DND-41 (cell line): Measurements from ENCODE around the gene ST3GAL4.
"Not testable (repeated sequence)": the region's sequence is repeated elsewhere in the genome, so short reads cannot be mapped to it uniquely, and the experiment has no call there.

Experiments used
- ATAC-seq: fragments of 200-7000 bp; cut with Tn5 transposase; 3 replicates; pipeline ENCODE4 v1.9.1; 2021; ENCODE audit warnings: low read depth; ENCODE audit not compliant: insufficient read depth
- DNase-seq: peaks from one replicate; pipeline ENCODE4 v3.0.0-alpha.2; 2020
- H2AFZ ChIP-seq: 2 replicates; pipeline ENCODE4 v1.6.0; 2012; ENCODE audit warnings: low read depth, low read length
- H3K27ac ChIP-seq: 2 replicates; pipeline ENCODE4 v1.5.1; 2012; ENCODE audit warnings: low read length, inconsistent platforms
- H3K27me3 ChIP-seq: fragments of 200-600 bp; sonication (generic); 2 replicates; pipeline ENCODE4 v1.6.0; 2012; ENCODE audit warnings: low read length, mild to moderate bottlenecking, inconsistent platforms; ENCODE audit not compliant: insufficient read depth, poor library complexity
- H3K36me3 ChIP-seq: 2 replicates; pipeline ENCODE4 v1.5.1; 2012; ENCODE audit warnings: low read length, inconsistent platforms; ENCODE audit not compliant: insufficient read depth
- H3K4me1 ChIP-seq: 2 replicates; pipeline ENCODE4 v1.5.1; 2012; ENCODE audit warnings: mild to moderate bottlenecking, low read length; ENCODE audit not compliant: insufficient read depth
- H3K4me2 ChIP-seq: 2 replicates; pipeline ENCODE4 v1.6.0; 2012; ENCODE audit warnings: mild to moderate bottlenecking, moderate library complexity, low read length, inconsistent platforms; ENCODE audit not compliant: insufficient read depth
- H3K4me3 ChIP-seq, 2 experiments: fragments of 200-600 bp in 1 of 2; shearing (Covaris generic) in 1 of 2; 2 replicates each; pipeline ENCODE4 v1.5.1; 2012 to 2016; ENCODE audit warnings: inconsistent platforms in 2 of 2, low read length in 2 of 2, mild to moderate bottlenecking in 2 of 2, low read depth in 1 of 2, moderate library complexity in 1 of 2
- H3K79me2 ChIP-seq: 2 replicates; pipeline ENCODE4 v1.6.0; 2012; ENCODE audit warnings: low read length, inconsistent platforms; ENCODE audit not compliant: insufficient read depth
- H3K9ac ChIP-seq: 2 replicates; pipeline ENCODE4 v1.6.0; 2012; ENCODE audit warnings: low read depth, mild to moderate bottlenecking, inconsistent platforms, low read length, moderate library complexity
- H3K9me3 ChIP-seq: 2 replicates; pipeline ENCODE4 v1.5.1; 2012; ENCODE audit warnings: low read length, moderate library complexity, mild to moderate bottlenecking, inconsistent platforms; ENCODE audit not compliant: insufficient read depth, severe bottlenecking
- H4K20me1 ChIP-seq: 2 replicates; pipeline ENCODE4 v1.6.0; 2012; ENCODE audit warnings: low read length; ENCODE audit not compliant: insufficient read depth
- EZH2 ChIP-seq: IDR thresholded peaks from 3 replicates; pipeline ENCODE4 v1.6.1; 2012; ENCODE audit warnings: borderline replicate concordance, low read depth, mild to moderate bottlenecking, moderate library complexity, low read length, inconsistent platforms; ENCODE audit not compliant: severe bottlenecking
- TF ChIP-seq, protein P1 (sequence below): IDR thresholded peaks from 2 replicates; pipeline ENCODE4 v1.5.1; 2012; ENCODE audit warnings: borderline replicate concordance, low read length, moderate library complexity, mild to moderate bottlenecking; ENCODE audit not compliant: poor library complexity, severe bottlenecking; ENCODE audit errors: extremely low read depth

Gene ST3GAL4

DNA sequence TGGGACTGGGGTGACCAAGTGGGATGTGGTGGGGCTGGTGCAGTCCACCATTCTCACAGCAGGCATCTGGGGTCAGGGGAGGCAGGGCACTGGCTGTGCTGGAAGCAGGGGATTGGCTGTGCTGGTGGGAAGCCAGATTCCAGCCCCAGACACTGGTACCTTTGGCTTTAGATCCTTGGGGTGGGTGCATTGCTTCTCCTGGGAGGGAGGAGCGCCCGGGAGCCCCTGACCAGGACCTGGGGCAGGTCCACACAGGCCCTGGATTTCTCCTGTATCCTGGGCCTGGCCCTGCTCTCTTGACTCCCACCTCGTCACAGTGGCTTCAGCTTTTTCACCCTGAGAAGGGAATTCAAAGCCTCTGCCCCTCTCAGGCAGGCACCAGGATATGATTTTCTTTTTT, 38.5 kb downstream of the ST3GAL4 start:
- DNase-seq (no peak), ATAC-seq (no peak)
- Histone ChIP-seq H3K27me3 (no peaks in the 10 kb centered on the region), H3K79me2 (peaks cover 15% of the 10 kb centered on the region; the same call in 1 of the 2 replicates), H3K27ac (no peak overlapping the region), H4K20me1 (peaks cover 10% of the 10 kb centered on the region; the same call in 1 of the 2 replicates), H3K9me3 (no peaks in the 10 kb centered on the region), H2AFZ (no peak overlapping the region), H3K9ac (no peak overlapping the region), H3K4me1 (peaks cover 9% of the 10 kb centered on the region), H3K4me3 (no peak overlapping the region), H3K4me2 (no peak overlapping the region), H3K36me3 (no peaks in the 10 kb centered on the region)
- no peak for TF ChIP-seq EZH2
- TF ChIP-seq, protein P1, sequence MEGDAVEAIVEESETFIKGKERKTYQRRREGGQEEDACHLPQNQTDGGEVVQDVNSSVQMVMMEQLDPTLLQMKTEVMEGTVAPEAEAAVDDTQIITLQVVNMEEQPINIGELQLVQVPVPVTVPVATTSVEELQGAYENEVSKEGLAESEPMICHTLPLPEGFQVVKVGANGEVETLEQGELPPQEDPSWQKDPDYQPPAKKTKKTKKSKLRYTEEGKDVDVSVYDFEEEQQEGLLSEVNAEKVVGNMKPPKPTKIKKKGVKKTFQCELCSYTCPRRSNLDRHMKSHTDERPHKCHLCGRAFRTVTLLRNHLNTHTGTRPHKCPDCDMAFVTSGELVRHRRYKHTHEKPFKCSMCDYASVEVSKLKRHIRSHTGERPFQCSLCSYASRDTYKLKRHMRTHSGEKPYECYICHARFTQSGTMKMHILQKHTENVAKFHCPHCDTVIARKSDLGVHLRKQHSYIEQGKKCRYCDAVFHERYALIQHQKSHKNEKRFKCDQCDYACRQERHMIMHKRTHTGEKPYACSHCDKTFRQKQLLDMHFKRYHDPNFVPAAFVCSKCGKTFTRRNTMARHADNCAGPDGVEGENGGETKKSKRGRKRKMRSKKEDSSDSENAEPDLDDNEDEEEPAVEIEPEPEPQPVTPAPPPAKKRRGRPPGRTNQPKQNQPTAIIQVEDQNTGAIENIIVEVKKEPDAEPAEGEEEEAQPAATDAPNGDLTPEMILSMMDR = no peak

DNA sequence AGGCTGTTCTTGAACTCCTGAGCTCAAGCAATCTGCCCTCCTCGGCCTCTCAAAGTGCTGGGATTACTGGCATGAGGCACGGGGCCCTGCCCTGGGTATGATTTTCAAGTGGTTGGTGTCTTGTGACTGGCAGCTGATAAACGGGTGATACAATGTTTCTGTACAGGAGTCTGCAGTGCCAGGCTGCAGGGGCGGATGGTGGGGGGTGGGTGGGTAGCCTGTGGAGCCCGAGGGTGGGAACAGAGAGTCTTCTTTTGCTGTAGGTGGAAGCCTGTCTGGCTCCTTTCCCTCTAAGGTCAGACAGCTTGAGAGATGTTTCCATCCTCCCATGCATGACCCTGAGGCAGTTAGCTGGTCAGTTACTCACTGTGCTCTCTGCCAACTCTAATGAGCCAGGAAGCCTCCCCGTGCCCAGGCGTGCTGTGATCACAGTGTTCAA, 39.2 kb downstream of the ST3GAL4 start:
- H3K4me3 ChIP-seq, H3K9ac ChIP-seq, H2AFZ ChIP-seq, H3K27ac ChIP-seq, H3K27me3 ChIP-seq, H3K4me2 ChIP-seq, DNase-seq, ATAC-seq, H3K4me1 ChIP-seq, H3K36me3 ChIP-seq, H3K9me3 ChIP-seq: not testable (repeated sequence)
- Histone ChIP-seq H4K20me1 (peaks cover 10% of the 10 kb centered on the region; the same call in 1 of the 2 replicates), H3K79me2 (peaks cover 15% of the 10 kb centered on the region; the same call in 1 of the 2 replicates)

DNA sequence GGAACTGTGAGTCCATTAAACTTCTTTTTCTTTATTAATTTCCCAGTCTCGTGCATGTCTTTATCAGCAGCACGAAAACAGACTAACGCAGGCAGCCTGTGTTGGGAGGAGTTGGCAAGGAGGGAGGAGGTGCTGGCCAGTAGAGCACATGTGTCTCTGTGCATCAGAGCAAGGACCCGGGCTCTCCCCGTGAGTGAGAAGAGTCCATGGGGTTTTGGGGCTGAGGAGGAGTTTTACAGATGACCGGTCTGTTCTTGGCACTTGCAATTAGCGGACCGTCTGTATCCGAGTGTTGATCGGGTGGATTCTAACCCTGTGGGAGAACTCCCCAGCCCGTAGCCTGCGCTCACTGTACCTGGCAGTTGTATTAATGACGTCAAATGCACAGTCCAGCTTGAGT, 40.3 kb downstream of the ST3GAL4 start:
- H3K4me3 ChIP-seq, H3K27ac ChIP-seq, H3K4me2 ChIP-seq, H3K36me3 ChIP-seq, H3K9ac ChIP-seq, ATAC-seq, H3K4me1 ChIP-seq, H2AFZ ChIP-seq, H3K9me3 ChIP-seq, H3K27me3 ChIP-seq, DNase-seq: not testable (repeated sequence)
- peaks cover 12% of the 10 kb centered on the region; the same call in 1 of the 2 replicates for H3K79me2 ChIP-seq
- H4K20me1 ChIP-seq = peaks cover 15% of the 10 kb centered on the region; the same call in 1 of the 2 replicates

DNA sequence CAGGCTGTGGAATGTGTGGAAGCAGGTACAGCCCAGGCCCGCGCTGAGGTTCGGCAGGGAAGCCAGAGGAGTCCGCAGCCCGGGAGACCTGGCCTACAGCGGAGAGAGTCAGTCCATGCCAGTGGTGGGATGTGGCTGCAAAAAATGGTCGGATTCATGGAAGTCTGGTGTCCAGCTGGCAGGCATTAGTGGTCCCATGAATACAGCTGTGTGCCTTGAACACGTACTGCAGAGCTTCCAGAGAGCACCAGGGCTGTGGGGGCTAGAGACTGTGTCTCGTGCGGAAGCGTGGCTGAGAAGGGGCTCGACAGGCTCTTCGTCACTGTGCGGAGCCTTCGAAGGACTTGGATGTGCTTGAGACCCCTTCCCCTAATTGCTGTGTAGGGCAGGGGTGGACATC, 40.8 kb downstream of the ST3GAL4 start:
- not testable (repeated sequence) for H3K27me3 ChIP-seq, H3K79me2 ChIP-seq, H3K4me3 ChIP-seq, ATAC-seq, H3K9ac ChIP-seq, DNase-seq, H3K4me2 ChIP-seq, H3K27ac ChIP-seq, H3K9me3 ChIP-seq, H3K4me1 ChIP-seq, H2AFZ ChIP-seq, H3K36me3 ChIP-seq
- peaks cover 12% of the 10 kb centered on the region; the same call in 1 of the 2 replicates for H4K20me1 ChIP-seq

DNA sequence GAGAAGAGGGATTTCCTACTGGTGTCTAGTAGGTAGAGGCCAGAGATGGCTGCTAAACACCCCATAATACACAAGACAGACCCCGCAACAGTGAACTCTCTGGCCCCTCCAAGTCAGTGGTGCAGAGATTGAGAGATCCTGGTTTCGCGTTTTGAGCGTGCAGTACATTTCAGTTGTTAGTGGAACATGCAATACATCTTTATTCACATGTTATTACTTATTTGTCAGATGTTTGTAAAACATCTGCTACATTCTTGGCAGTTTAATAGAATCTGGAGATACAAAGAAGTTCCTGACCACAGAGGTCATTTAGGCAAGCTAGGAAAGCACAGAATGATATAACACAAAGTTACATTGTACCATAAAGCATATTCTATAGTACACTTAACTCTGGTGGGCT, 41.5 kb downstream of the ST3GAL4 start:
- Histone ChIP-seq H4K20me1 (peaks cover 8% of the 10 kb centered on the region; the same call in 1 of the 2 replicates), H3K4me2 (no peak overlapping the region), H3K4me3 (no peak overlapping the region), H3K79me2 (peaks cover 9% of the 10 kb centered on the region; the same call in 1 of the 2 replicates), H2AFZ (no peak overlapping the region), H3K9ac (no peak overlapping the region), H3K4me1 (peaks cover 9% of the 10 kb centered on the region), H3K27ac (no peak overlapping the region), H3K27me3 (no peaks in the 10 kb centered on the region), H3K36me3 (no peaks in the 10 kb centered on the region), H3K9me3 (no peaks in the 10 kb centered on the region)
- TF ChIP-seq, protein P1 = no peak
- TF ChIP-seq EZH2 = no peak
- ATAC-seq (no peak), DNase-seq (no peak)
